ENCODE data around the gene PDGFD. TPM values are rescaled to one million over a fixed set of nuclear protein-coding genes. Genes with fewer than 3 reads are reported as not detected.

PDGFD gene
- total RNA-seq, 1 experiment from 2014 or later, result 2.6 TPM

DNA sequence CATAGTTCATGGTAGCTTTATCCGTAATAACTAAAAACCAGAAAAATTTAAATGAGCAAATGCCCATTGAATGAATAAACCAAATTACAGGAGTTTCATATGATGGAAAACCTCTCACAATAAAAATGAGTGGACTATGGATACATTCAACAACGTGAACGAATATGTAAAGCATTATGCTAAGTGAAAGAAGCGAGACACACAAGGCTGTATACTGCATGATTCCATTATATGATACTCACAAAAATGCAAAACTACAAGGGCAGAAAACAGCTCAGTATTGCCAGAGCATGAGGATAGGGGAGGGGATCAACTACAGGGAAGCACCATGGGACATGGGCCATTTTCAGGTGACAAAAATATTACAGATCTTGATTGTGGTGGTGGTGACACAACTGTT lies 105.3 kb downstream of the PDGFD start (continued):
- TF ChIP-seq ZNF416 (CRISPR knock-in tag; IDR thresholded peaks at IDR 0.05) (no peak), ZNF138 (CRISPR knock-in tag; conservative IDR thresholded peaks at IDR 0.05) (no peak), ZBTB21 (CRISPR knock-in tag; IDR thresholded peaks at IDR 0.05; ENCODE audit: borderline replicate concordance) (no peak)
- TF ChIP-seq, protein P1, sequence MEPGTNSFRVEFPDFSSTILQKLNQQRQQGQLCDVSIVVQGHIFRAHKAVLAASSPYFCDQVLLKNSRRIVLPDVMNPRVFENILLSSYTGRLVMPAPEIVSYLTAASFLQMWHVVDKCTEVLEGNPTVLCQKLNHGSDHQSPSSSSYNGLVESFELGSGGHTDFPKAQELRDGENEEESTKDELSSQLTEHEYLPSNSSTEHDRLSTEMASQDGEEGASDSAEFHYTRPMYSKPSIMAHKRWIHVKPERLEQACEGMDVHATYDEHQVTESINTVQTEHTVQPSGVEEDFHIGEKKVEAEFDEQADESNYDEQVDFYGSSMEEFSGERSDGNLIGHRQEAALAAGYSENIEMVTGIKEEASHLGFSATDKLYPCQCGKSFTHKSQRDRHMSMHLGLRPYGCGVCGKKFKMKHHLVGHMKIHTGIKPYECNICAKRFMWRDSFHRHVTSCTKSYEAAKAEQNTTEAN (CRISPR knock-in tag; IDR thresholded peaks at IDR 0.05), result no peak

DNA sequence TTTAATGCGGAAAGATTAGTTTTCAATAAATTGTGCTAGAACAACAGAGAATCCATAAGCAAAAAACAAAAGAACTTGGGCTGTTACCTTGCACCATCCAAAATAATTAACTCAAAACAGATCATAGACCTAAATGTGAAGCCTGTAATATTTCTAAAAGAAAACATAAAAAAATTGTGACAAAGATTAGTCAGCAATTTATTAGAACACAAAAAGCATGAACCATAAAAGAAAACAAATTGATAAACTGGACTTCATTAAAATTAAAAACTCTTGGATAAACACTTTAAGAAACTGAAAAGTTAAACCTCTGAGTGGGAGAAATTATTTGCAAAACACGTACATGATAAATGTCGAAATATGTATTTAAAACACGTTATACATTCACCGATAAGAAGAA lies 106.0 kb downstream of the PDGFD start:
- H3K27me3 Mint-ChIP-seq (ENCODE audit: low read depth), result no peaks in the 10 kb centered on the region
- DNase-seq (ENCODE audit: low spot score) (no peak), ATAC-seq (no peak)
- no peak overlapping the region for H3K4me3 Mint-ChIP-seq
- TF ChIP-seq GRHL2 (CRISPR knock-in tag; IDR thresholded peaks at IDR 0.05; ENCODE audit: insufficient replicate concordance, severe bottlenecking), result no peak
- H3K9me3 Mint-ChIP-seq, result no peaks in the 10 kb centered on the region
- peaks cover 23% of the 10 kb centered on the region for H3K4me1 Mint-ChIP-seq
- H3K27ac Mint-ChIP-seq, result no peak overlapping the region
- CTCF ChIA-PET, result no interaction called here
- POLR2A ChIA-PET, result no interaction called here
- no peaks in the 10 kb centered on the region for H3K36me3 Mint-ChIP-seq

DNA sequence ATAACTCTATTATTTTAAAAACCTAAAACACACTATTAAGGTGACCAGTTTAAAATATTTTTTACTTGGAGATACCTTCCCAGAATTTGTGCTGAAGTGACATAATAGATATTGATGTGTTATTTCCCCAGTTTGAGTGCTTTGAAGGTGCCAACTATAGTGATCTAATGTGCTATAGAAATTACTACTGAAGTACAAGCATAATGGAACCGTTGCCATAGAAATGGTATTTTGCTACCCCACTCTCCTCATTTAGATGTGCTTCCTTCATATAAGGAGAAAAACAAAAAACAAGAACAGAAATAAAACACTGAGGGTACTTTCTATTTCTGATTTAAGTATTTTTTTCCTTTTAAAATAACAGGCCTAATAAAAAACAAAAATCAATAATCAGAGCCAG lies 108.4 kb downstream of the PDGFD start:
- H3K9me3 Mint-ChIP-seq, result no peaks in the 10 kb centered on the region
- peaks cover 29% of the 10 kb centered on the region for H3K4me1 Mint-ChIP-seq
- TF ChIP-seq ZBTB21 (CRISPR knock-in tag; IDR thresholded peaks at IDR 0.05; ENCODE audit: borderline replicate concordance) (no peak), OVOL2 (CRISPR knock-in tag; IDR thresholded peaks at IDR 0.05; ENCODE audit: borderline replicate concordance) (no peak), NFE2L1 (CRISPR knock-in tag; IDR thresholded peaks at IDR 0.05) (no peak), SMAD3 (CRISPR knock-in tag; IDR thresholded peaks at IDR 0.05; ENCODE audit: borderline replicate concordance) (no peak), FOXK1 (CRISPR knock-in tag; IDR thresholded peaks at IDR 0.05) (no peak), ZNF138 (CRISPR knock-in tag; conservative IDR thresholded peaks at IDR 0.05) (no peak), FOXJ3 (CRISPR knock-in tag; IDR thresholded peaks at IDR 0.05; ENCODE audit: borderline replicate concordance) (no peak), NFYB (CRISPR knock-in tag; conservative IDR thresholded peaks at IDR 0.05; ENCODE audit: low read depth) (no peak)
- TF ChIP-seq, protein P2, sequence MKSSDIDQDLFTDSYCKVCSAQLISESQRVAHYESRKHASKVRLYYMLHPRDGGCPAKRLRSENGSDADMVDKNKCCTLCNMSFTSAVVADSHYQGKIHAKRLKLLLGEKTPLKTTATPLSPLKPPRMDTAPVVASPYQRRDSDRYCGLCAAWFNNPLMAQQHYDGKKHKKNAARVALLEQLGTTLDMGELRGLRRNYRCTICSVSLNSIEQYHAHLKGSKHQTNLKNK (CRISPR knock-in tag; IDR thresholded peaks at IDR 0.05), result no peak
- TF ChIP-seq, protein P3, sequence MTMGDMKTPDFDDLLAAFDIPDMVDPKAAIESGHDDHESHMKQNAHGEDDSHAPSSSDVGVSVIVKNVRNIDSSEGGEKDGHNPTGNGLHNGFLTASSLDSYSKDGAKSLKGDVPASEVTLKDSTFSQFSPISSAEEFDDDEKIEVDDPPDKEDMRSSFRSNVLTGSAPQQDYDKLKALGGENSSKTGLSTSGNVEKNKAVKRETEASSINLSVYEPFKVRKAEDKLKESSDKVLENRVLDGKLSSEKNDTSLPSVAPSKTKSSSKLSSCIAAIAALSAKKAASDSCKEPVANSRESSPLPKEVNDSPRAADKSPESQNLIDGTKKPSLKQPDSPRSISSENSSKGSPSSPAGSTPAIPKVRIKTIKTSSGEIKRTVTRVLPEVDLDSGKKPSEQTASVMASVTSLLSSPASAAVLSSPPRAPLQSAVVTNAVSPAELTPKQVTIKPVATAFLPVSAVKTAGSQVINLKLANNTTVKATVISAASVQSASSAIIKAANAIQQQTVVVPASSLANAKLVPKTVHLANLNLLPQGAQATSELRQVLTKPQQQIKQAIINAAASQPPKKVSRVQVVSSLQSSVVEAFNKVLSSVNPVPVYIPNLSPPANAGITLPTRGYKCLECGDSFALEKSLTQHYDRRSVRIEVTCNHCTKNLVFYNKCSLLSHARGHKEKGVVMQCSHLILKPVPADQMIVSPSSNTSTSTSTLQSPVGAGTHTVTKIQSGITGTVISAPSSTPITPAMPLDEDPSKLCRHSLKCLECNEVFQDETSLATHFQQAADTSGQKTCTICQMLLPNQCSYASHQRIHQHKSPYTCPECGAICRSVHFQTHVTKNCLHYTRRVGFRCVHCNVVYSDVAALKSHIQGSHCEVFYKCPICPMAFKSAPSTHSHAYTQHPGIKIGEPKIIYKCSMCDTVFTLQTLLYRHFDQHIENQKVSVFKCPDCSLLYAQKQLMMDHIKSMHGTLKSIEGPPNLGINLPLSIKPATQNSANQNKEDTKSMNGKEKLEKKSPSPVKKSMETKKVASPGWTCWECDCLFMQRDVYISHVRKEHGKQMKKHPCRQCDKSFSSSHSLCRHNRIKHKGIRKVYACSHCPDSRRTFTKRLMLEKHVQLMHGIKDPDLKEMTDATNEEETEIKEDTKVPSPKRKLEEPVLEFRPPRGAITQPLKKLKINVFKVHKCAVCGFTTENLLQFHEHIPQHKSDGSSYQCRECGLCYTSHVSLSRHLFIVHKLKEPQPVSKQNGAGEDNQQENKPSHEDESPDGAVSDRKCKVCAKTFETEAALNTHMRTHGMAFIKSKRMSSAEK (CRISPR knock-in tag; IDR thresholded peaks at IDR 0.05; ENCODE audit: borderline replicate concordance), result no peak
- TF ChIP-seq, protein P4, sequence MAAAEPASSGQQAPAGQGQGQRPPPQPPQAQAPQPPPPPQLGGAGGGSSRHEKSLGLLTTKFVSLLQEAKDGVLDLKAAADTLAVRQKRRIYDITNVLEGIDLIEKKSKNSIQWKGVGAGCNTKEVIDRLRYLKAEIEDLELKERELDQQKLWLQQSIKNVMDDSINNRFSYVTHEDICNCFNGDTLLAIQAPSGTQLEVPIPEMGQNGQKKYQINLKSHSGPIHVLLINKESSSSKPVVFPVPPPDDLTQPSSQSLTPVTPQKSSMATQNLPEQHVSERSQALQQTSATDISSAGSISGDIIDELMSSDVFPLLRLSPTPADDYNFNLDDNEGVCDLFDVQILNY (CRISPR knock-in tag; IDR thresholded peaks at IDR 0.05), result no peak
- TF ChIP-seq, protein P5, sequence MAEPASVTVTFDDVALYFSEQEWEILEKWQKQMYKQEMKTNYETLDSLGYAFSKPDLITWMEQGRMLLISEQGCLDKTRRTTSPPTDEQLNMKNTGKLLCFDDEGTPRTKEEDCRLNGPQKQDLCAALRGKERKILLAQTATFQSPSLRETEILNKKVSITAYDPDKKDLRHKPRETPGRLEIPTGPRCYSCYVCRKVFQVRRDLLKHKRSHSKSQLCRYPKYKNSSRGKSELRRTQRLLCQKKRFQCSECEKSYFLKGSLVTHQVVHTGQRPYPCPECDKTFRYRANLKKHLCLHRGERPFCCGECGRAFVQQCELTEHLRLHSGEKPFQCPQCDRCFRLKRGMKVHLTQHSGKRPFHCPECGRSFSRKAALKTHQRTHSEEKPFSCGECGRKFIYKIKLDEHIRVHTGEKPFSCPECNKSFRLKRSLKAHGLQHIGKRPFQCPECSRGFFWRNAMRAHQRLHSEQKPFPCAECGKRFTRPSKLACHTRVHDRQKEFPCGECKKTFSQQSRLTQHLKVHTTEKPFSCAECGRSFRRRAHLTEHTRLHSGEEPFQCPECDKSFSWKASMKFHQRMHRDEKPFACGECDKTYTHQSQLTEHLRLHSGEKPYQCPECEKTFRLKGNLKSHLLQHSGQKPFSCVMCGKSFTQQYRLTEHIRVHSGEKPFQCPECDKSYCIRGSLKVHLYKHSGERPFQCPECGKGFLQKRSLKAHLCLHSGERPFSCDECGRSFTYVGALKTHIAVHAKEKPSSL (CRISPR knock-in tag; conservative IDR thresholded peaks at IDR 0.05), result no peak
- ChIA-PET CTCF (no interaction called here), POLR2A (no interaction called here)
- H3K4me3 Mint-ChIP-seq, result no peak overlapping the region
- no peaks in the 10 kb centered on the region for H3K36me3 Mint-ChIP-seq
- DNase-seq (ENCODE audit: low spot score), result no peak
- no peak overlapping the region for H3K27ac Mint-ChIP-seq
- H3K27me3 Mint-ChIP-seq (ENCODE audit: low read depth), result no peaks in the 10 kb centered on the region
- ATAC-seq, result no peak

All from WTC11 (cell line).